ENCODE measurements around the gene SURF2. TPM values are rescaled to one million over a fixed set of nuclear protein-coding genes. Genes with fewer than 3 reads are reported as not detected.

SURF2 gene
- total RNA-seq, 1 experiment from 2014 or later, result 27.8 TPM

GRCh38 chr9:133375116-133375723 lies 18.9 kb downstream of the SURF2 start:
- Histone ChIP-seq H3K4me3 (replicated peaks in 1 of 2; ENCODE audit: low read depth in 1 of 2, low read length in 2 of 2) (peak overlapping the region; percentile 59 to 95), H3K9me3 (ENCODE audit: control insufficient read depth in 1 of 2, insufficient read depth in 1 of 2, low read depth in 1 of 2, low read length in 2 of 2) (no peaks in the 10 kb centered on the region), H3K27me3 (ENCODE audit: insufficient read depth, low read length) (no peaks in the 10 kb centered on the region), H2AFZ (ENCODE audit: low read depth, low read length, poor library complexity, severe bottlenecking) (no peak overlapping the region), H4K20me1 (ENCODE audit: insufficient read depth) (0 out of 2 replicates have a peak, but pooled peaks cover 9% of the 10 kb centered on the region), H3K9ac (ENCODE audit: low read length) (peak overlapping the region; percentile 94), H3K79me2 (ENCODE audit: insufficient read depth, low read length) (peaks cover 57% of the 10 kb centered on the region), H3K36me3 (ENCODE audit: control insufficient read depth in 1 of 2, insufficient read depth in 2 of 2, low read length in 2 of 2) (peaks cover 9 to 21% of the 10 kb centered on the region in 2 experiments; a peak in 3 of 4 replicates), H3K9me2 (ENCODE audit: insufficient read depth) (no peaks in the 10 kb centered on the region), H3K4me1 (ENCODE audit: control insufficient read depth in 1 of 2, insufficient read depth in 2 of 2, low read length in 2 of 2) (peaks cover 21 to 29% of the 10 kb centered on the region in 2 experiments), H3K27ac (ENCODE audit: low read depth, low read length) (peak overlapping the region; percentile 91), H3K4me2 (ENCODE audit: low read length) (peak overlapping the region; percentile 76)
- intact Hi-C loops (cut with micrococcal nuclease), result no loop called here
- ATAC-seq, result peak; percentile 20
- ChIA-PET POLR2A (interaction anchor here (1.7 kb wide), 1 partner anchor 20 kb away, joined by 7 read pairs; the partner anchor contains the start of genes SURF1 and SURF2), RAD21 (ENCODE audit: low non-redundant PET in 1 of 2, low total read pairs in 2 of 2, uncharacterized antibody in 2 of 2, unreplicated experiment in 2 of 2) (no interaction called here), CTCF (no interaction called here)
- BruUV-seq (replicated peaks), result no TSS peak
- TF ChIP-seq, protein P1, sequence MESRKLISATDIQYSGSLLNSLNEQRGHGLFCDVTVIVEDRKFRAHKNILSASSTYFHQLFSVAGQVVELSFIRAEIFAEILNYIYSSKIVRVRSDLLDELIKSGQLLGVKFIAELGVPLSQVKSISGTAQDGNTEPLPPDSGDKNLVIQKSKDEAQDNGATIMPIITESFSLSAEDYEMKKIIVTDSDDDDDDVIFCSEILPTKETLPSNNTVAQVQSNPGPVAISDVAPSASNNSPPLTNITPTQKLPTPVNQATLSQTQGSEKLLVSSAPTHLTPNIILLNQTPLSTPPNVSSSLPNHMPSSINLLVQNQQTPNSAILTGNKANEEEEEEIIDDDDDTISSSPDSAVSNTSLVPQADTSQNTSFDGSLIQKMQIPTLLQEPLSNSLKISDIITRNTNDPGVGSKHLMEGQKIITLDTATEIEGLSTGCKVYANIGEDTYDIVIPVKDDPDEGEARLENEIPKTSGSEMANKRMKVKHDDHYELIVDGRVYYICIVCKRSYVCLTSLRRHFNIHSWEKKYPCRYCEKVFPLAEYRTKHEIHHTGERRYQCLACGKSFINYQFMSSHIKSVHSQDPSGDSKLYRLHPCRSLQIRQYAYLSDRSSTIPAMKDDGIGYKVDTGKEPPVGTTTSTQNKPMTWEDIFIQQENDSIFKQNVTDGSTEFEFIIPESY (IDR thresholded peaks at IDR 0.05; ENCODE audit: extremely low read depth, insufficient replicate concordance, low read length), result no peak
- no peak for TF ChIP-seq ZFX (IDR thresholded peaks at IDR 0.05)
- no peak for TF ChIP-seq SIN3A (IDR thresholded peaks at IDR 0.05; ENCODE audit: low read depth)
- TF ChIP-seq, protein P2, sequence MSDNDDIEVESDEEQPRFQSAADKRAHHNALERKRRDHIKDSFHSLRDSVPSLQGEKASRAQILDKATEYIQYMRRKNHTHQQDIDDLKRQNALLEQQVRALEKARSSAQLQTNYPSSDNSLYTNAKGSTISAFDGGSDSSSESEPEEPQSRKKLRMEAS (IDR thresholded peaks at IDR 0.05), result no peak
- no peak for TF ChIP-seq ZNF274 (IDR thresholded peaks at IDR 0.05; ENCODE audit: low read depth, low read length)
- TF ChIP-seq TCF7L2 (IDR thresholded peaks at IDR 0.05; ENCODE audit: borderline replicate concordance, extremely low read depth, insufficient read depth, insufficient read length), result no peak
- no peak for TF ChIP-seq CEBPB (IDR thresholded peaks at IDR 0.05; ENCODE audit: low read depth)
- TF ChIP-seq EZH2phosphoT487 (IDR thresholded peaks at IDR 0.05; ENCODE audit: borderline replicate concordance), result no peak
- no peak for TF ChIP-seq JUND (IDR thresholded peaks at IDR 0.05)
- no peak for TF ChIP-seq CBX3 (IDR thresholded peaks at IDR 0.05; ENCODE audit: low read depth)
- TF ChIP-seq, protein P3, sequence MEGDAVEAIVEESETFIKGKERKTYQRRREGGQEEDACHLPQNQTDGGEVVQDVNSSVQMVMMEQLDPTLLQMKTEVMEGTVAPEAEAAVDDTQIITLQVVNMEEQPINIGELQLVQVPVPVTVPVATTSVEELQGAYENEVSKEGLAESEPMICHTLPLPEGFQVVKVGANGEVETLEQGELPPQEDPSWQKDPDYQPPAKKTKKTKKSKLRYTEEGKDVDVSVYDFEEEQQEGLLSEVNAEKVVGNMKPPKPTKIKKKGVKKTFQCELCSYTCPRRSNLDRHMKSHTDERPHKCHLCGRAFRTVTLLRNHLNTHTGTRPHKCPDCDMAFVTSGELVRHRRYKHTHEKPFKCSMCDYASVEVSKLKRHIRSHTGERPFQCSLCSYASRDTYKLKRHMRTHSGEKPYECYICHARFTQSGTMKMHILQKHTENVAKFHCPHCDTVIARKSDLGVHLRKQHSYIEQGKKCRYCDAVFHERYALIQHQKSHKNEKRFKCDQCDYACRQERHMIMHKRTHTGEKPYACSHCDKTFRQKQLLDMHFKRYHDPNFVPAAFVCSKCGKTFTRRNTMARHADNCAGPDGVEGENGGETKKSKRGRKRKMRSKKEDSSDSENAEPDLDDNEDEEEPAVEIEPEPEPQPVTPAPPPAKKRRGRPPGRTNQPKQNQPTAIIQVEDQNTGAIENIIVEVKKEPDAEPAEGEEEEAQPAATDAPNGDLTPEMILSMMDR (IDR thresholded peaks at IDR 0.05 in 2 of 3, conservative IDR thresholded peaks at IDR 0.05 in 1 of 3; ENCODE audit: borderline replicate concordance in 1 of 3, insufficient read depth in 1 of 3, low read depth in 2 of 3, low read length in 2 of 3), result no peak
- TF ChIP-seq, protein P4, sequence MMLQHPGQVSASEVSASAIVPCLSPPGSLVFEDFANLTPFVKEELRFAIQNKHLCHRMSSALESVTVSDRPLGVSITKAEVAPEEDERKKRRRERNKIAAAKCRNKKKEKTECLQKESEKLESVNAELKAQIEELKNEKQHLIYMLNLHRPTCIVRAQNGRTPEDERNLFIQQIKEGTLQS (IDR thresholded peaks at IDR 0.05), result no peak
- TF ChIP-seq ELF1 (IDR thresholded peaks at IDR 0.05; ENCODE audit: borderline replicate concordance, low read depth), result no peak
- no peak for TF ChIP-seq YY1 (IDR thresholded peaks at IDR 0.05; ENCODE audit: extremely low read depth, insufficient replicate concordance, low read depth, low read length)
- TF ChIP-seq SRF (IDR thresholded peaks at IDR 0.05; ENCODE audit: low read depth), result no peak
- TF ChIP-seq SP1 (IDR thresholded peaks at IDR 0.05; ENCODE audit: low read depth), result no peak
- TF ChIP-seq EGR1 (IDR thresholded peaks at IDR 0.05; ENCODE audit: low read depth), result no peak
- TF ChIP-seq FOSL1 (IDR thresholded peaks at IDR 0.05; ENCODE audit: low read depth), result no peak
- no peak for TF ChIP-seq POLR2AphosphoS5 (IDR thresholded peaks at IDR 0.05; ENCODE audit: low read depth, low read length)
- no peak for DNase-seq (ENCODE audit: low read depth, low spot score)
